Calu3 (cell line): Measurements from ENCODE around the gene TECR. TPM values are rescaled to one million over a fixed set of nuclear protein-coding genes. Genes with fewer than 3 reads are reported as not detected.
A peak's percentile ranks its signal among the peaks of the same experiment; 100 is the strongest.

ENCODE experiments used
- BruUV-seq: library from RNA; stranded (reverse); fragments of 400-500 nt; replicated peaks from 2 replicates; lab custom pipeline; 2021; lab: Mats Ljungman, UMichigan
- CTCF ChIA-PET: fragments of 300-600 bp; sonication (Branson Sonifier 250); formaldehyde crosslinking; loops from one replicate; lab custom pipeline; 2022; ENCODE audit warnings: antibody characterized with exemption; lab: Charles Lee
- DNase-seq: peaks from one replicate; pipeline ENCODE4 v3.0.0; 2022
- H3K27ac Mint-ChIP-seq: one replicate; pipeline ENCODE4 v1.8.0; 2022; ENCODE audit warnings: mixed read lengths; ENCODE audit not compliant: unreplicated experiment
- H3K27me3 Mint-ChIP-seq: one replicate; pipeline ENCODE4 v1.8.0; 2022; ENCODE audit warnings: mixed read lengths; ENCODE audit not compliant: unreplicated experiment
- H3K36me3 Mint-ChIP-seq: one replicate; pipeline ENCODE4 v1.8.0; 2022; ENCODE audit warnings: mild to moderate bottlenecking, moderate library complexity, mixed read lengths; ENCODE audit not compliant: insufficient read depth, unreplicated experiment
- H3K4me1 Mint-ChIP-seq: one replicate; pipeline ENCODE4 v1.8.0; 2022; ENCODE audit warnings: mild to moderate bottlenecking, low read depth, mixed read lengths; ENCODE audit not compliant: unreplicated experiment
- H3K4me3 Mint-ChIP-seq: one replicate; pipeline ENCODE4 v1.8.0; 2022; ENCODE audit warnings: mild to moderate bottlenecking, low read depth, moderate library complexity, mixed read lengths; ENCODE audit not compliant: unreplicated experiment
- H3K9me3 Mint-ChIP-seq: one replicate; pipeline ENCODE4 v1.8.0; 2022; ENCODE audit warnings: low read depth, mixed read lengths; ENCODE audit not compliant: unreplicated experiment
- CTCF ChIP-seq: fragments of 200-600 bp; IDR thresholded peaks from one replicate; pipeline ENCODE4 v1.8.0; 2022; ENCODE audit warnings: antibody characterized with exemption; ENCODE audit not compliant: unreplicated experiment
- intact Hi-C: fragments of 100-400 bp; cut with micrococcal nuclease; formaldehyde crosslinking; loops from one replicate; pipeline ENCODE4 v1.10.0; 2022; ENCODE audit not compliant: unreplicated experiment
- total RNA-seq: library from RNA; stranded (reverse); gene quantifications from 2 replicates; pipeline ENCODE4 v1.2.3, GENCODE V29; 2022

The TECR gene
- total RNA-seq, 1 experiment from 2014 or later: 162 TPM

- BruUV-seq: no TSS peak
Observed at GRCh38 chr19:14528419-14529253, 758 bp upstream of the TECR start.

GRCh38 chr19:14530005-14530348, 583 bp downstream of the TECR start:
- Mint-ChIP-seq H3K4me1 (no peaks in the 10 kb centered on the region), H3K4me3 (peak overlapping the region; percentile 100), H3K9me3 (no peaks in the 10 kb centered on the region), H3K36me3 (peaks cover 20% of the 10 kb centered on the region), H3K27me3 (no peaks in the 10 kb centered on the region), H3K27ac (no peak overlapping the region)
- intact Hi-C loops: no loop called here
- TF ChIP-seq CTCF: no peak
- no peak for DNase-seq
- BruUV-seq: no TSS peak
- CTCF ChIA-PET: no interaction called here

More at GRCh38 chr19:14528419-14529253, 758 bp upstream of the TECR start:
- peak overlapping the region; percentile 100 for H3K4me3 Mint-ChIP-seq
- CTCF ChIA-PET: no interaction called here
- no peaks in the 10 kb centered on the region for H3K27me3 Mint-ChIP-seq
- peaks cover 15% of the 10 kb centered on the region for H3K36me3 Mint-ChIP-seq
- no peaks in the 10 kb centered on the region for H3K9me3 Mint-ChIP-seq
- peak overlapping the region; percentile 91 for H3K27ac Mint-ChIP-seq
- no peak for TF ChIP-seq CTCF
- no peaks in the 10 kb centered on the region for H3K4me1 Mint-ChIP-seq
- DNase-seq: no peak
- intact Hi-C loops: loop anchor here (1.0 kb wide), 1 partner anchor 8 kb away; no protein-coding TSS in a partner anchor

DNA sequence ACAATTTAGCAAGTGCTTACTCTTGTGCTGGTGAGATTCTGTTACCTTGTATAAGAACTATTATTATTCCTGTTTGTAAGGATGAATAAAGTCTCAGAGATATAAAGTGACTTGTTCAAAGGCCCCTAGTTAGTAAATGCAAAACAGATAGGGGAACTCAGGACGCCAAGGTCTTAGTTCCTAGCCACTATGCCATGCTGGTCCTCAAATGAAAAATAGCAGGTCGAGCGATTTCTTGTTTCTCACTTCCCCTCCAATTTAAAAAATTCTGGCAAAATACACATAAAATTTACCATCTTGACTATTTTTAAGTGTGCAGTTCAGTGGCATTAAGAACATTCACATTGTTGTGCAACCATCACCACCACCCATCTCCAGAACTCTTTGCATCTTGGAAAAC, 1.1 kb downstream of the TECR start:
- no peak for TF ChIP-seq CTCF

DNA sequence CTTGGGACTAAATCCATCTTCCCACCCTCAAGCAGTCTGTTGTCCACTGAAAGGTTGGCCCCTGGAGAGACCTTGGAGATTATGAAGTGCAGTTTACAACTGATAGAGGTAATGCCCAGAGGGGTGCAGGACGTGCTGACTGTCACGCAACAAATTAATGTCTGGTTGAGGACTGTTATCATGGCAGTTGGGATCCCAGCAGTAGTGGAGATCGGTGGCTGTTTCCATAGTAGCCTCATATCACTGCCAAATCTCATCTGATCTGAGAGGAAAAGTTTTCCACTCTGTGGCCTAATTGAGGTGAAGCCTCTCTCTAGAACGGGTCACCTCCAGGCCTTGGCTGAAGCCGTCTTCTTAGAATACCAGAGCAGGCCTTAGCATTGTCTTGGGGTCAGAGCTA, 4.1 kb downstream of the TECR start:
- Mint-ChIP-seq H3K27ac (no peak overlapping the region), H3K27me3 (no peaks in the 10 kb centered on the region), H3K36me3 (peaks cover 20% of the 10 kb centered on the region), H3K9me3 (no peaks in the 10 kb centered on the region), H3K4me3 (no peak overlapping the region), H3K4me1 (no peaks in the 10 kb centered on the region)
- no peak for DNase-seq
- intact Hi-C loops: no loop called here
- no peak for TF ChIP-seq CTCF
- CTCF ChIA-PET: no interaction called here
- no TSS peak for BruUV-seq

More for the DNA sequence above, 1.1 kb downstream of the TECR start:
- Mint-ChIP-seq H3K9me3 (no peaks in the 10 kb centered on the region), H3K4me1 (no peaks in the 10 kb centered on the region), H3K36me3 (peaks cover 20% of the 10 kb centered on the region), H3K27ac (no peak overlapping the region), H3K27me3 (no peaks in the 10 kb centered on the region), H3K4me3 (peak overlapping the region; percentile 100)
- intact Hi-C loops: no loop called here
- no peak for DNase-seq
- CTCF ChIA-PET: no interaction called here
- BruUV-seq: no TSS peak
